GM15510 (cell line): Measurements from ENCODE around the gene PPP6R3.

Source experiments
- POLR2A ChIP-seq: IDR thresholded peaks from 3 replicates; pipeline ENCODE4 v1.6.1; 2011; ENCODE audit warnings: borderline replicate concordance; ENCODE audit not compliant: insufficient read length; ENCODE audit errors: extremely low read depth

The PPP6R3 gene

GRCh38 chr11:68575025-68575665 lies 114.6 kb downstream of the PPP6R3 start:
- TF ChIP-seq POLR2A, result no peak

GRCh38 chr11:68579455-68579854 lies 118.9 kb downstream of the PPP6R3 start:
- TF ChIP-seq POLR2A, result no peak

- no peak for TF ChIP-seq POLR2A
These were observed 120.9 kb downstream of the PPP6R3 start for GRCh38 chr11:68581439-68581838.

GRCh38 chr11:68581901-68582300 lies 121.3 kb downstream of the PPP6R3 start:
- TF ChIP-seq POLR2A, result no peak

GRCh38 chr11:68582416-68583040 lies 122.0 kb downstream of the PPP6R3 start:
- no peak for TF ChIP-seq POLR2A

GRCh38 chr11:68583041-68583446 lies 122.5 kb downstream of the PPP6R3 start:
- TF ChIP-seq POLR2A, result no peak

GRCh38 chr11:68584097-68584496 lies 123.5 kb downstream of the PPP6R3 start:
- no peak for TF ChIP-seq POLR2A

- TF ChIP-seq POLR2A, result no peak
These were observed 124.5 kb downstream of the PPP6R3 start for GRCh38 chr11:68584991-68585524.

- TF ChIP-seq POLR2A, result no peak
These were observed 129.1 kb downstream of the PPP6R3 start for GRCh38 chr11:68589547-68590216.

GRCh38 chr11:68591719-68592118 lies 131.2 kb downstream of the PPP6R3 start:
- TF ChIP-seq POLR2A, result no peak

GRCh38 chr11:68593441-68593840 lies 132.9 kb downstream of the PPP6R3 start:
- no peak for TF ChIP-seq POLR2A

- no peak for TF ChIP-seq POLR2A
These were observed 133.6 kb downstream of the PPP6R3 start for GRCh38 chr11:68594123-68594522.

GRCh38 chr11:68596231-68596630 lies 135.7 kb downstream of the PPP6R3 start:
- no peak for TF ChIP-seq POLR2A

- no peak for TF ChIP-seq POLR2A
These were observed 138.5 kb downstream of the PPP6R3 start for GRCh38 chr11:68598816-68599653.

GRCh38 chr11:68601147-68601546 lies 140.6 kb downstream of the PPP6R3 start:
- no peak for TF ChIP-seq POLR2A
